HG03342 (cell line): ENCODE measurements around the gene ITIH1.
"Not testable (repeated sequence)": the region's sequence is repeated elsewhere in the genome, so short reads cannot be mapped to it uniquely, and the experiment has no call there.

ENCODE experiments used
- ATAC-seq: cut with Tn5 transposase; IDR thresholded peaks from one replicate; pipeline ENCODE4 v1.9.1; 2021; ENCODE audit warnings: mild to moderate bottlenecking, moderate library complexity; ENCODE audit not compliant: unreplicated experiment

The ITIH1 gene

GRCh38 chr3:52774066-52774713 is 3.2 kb upstream of the ITIH1 start:
- no peak for ATAC-seq

GRCh38 chr3:52774901-52775864 is 2.2 kb upstream of the ITIH1 start:
- ATAC-seq: no peak

GRCh38 chr3:52775877-52776276 is 1.5 kb upstream of the ITIH1 start:
- ATAC-seq: no peak

GRCh38 chr3:52776486-52776885 is 913 bp upstream of the ITIH1 start:
- not testable (repeated sequence) for ATAC-seq

- no peak for ATAC-seq
Observed at GRCh38 chr3:52777959-52778805, 783 bp downstream of the ITIH1 start.

- ATAC-seq: peak; percentile 79
Observed at GRCh38 chr3:52779011-52779836, 1.8 kb downstream of the ITIH1 start.

- ATAC-seq: no peak
Observed at GRCh38 chr3:52779837-52780585, 2.6 kb downstream of the ITIH1 start.

GRCh38 chr3:52781741-52782140 is 4.3 kb downstream of the ITIH1 start:
- ATAC-seq: no peak

GRCh38 chr3:52782412-52783210 is 5.2 kb downstream of the ITIH1 start:
- ATAC-seq: no peak

GRCh38 chr3:52783211-52783555 is 5.8 kb downstream of the ITIH1 start:
- no peak for ATAC-seq

- ATAC-seq: no peak
Observed at GRCh38 chr3:52784021-52784621, 6.7 kb downstream of the ITIH1 start.

GRCh38 chr3:52784931-52785590 is 7.7 kb downstream of the ITIH1 start:
- no peak for ATAC-seq

GRCh38 chr3:52786330-52787215 is 9.2 kb downstream of the ITIH1 start:
- no peak for ATAC-seq

- no peak for ATAC-seq
Observed at GRCh38 chr3:52787246-52787645, 9.8 kb downstream of the ITIH1 start.

- ATAC-seq: no peak
Observed at GRCh38 chr3:52787672-52788625, 10.6 kb downstream of the ITIH1 start.
